HG03520 (cell line): ENCODE data around the gene LSAMP.
"Not testable (repeated sequence)": the region's sequence is repeated elsewhere in the genome, so short reads cannot be mapped to it uniquely, and the experiment has no call there.

Experiments used
- ATAC-seq: cut with Tn5 transposase; IDR thresholded peaks from one replicate; pipeline ENCODE4 v1.9.1; 2021; ENCODE audit warnings: mild to moderate bottlenecking, moderate library complexity; ENCODE audit not compliant: unreplicated experiment

The LSAMP gene

DNA sequence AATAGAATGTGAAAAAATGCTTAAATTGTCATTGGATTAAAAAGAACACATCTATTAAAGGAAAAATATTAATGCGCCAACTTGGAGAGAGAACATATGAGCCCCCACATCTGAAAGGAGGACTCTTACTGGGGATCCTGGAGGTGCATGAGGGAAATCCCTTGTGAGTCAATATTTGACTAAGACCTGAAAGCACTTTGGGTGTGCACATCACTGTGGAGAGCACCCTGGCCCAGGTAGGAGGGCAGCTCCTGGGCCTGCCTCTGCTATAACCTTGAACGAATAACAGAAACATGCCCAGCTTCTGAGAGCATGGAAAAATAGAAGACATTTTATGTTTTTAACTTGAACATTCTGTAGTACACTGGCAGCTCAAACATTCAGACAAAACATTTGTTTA, 622.2 kb downstream of the LSAMP start:
- ATAC-seq, result no peak

DNA sequence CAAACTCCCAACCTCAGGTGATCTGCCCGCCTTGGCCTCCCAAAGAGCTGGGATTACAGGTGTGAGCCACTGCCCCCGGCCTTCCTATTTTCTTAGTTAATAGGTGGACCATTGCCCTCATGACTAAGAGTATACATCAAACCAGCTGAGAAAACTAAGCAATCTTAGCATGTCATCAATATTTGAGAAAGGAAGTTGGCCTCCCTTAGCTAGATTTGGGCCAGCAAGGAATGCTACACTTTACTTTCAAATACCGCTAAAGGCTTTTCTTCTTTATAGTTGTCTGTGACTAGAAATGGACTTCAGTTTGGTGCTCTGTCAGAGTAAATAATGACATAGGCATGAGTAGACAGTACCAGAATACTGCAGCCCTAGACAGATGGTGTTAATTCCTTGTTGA, 622.7 kb downstream of the LSAMP start:
- ATAC-seq, result no peak

DNA sequence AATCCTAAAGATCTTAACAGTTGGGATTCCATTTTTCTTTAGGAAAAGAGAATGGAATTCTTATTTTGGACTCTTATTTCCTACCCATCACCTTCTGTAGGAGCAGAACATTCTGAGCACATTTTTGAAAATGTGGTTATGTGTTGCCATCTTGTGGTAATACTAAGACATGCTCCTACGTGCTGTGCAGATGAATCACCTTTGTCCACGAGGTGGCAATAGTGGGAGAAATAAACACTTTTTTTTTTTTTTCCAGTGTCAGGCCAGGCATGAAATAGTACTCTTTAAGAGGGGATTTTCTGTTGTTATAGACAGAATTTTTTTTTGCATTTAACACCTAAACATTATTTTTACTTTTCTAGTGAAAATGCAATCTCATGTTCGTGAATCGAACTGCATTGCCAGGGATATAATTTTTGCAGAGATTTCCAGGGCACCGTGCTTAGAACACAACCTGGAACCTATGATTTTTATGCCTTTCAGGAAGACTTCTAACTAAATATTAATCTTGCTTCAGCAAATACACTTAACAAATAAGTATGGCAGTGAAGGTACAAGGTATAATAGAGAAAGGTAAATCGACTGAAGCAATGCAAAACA, 625.4 kb downstream of the LSAMP start:
- peak; percentile 98 for ATAC-seq

DNA sequence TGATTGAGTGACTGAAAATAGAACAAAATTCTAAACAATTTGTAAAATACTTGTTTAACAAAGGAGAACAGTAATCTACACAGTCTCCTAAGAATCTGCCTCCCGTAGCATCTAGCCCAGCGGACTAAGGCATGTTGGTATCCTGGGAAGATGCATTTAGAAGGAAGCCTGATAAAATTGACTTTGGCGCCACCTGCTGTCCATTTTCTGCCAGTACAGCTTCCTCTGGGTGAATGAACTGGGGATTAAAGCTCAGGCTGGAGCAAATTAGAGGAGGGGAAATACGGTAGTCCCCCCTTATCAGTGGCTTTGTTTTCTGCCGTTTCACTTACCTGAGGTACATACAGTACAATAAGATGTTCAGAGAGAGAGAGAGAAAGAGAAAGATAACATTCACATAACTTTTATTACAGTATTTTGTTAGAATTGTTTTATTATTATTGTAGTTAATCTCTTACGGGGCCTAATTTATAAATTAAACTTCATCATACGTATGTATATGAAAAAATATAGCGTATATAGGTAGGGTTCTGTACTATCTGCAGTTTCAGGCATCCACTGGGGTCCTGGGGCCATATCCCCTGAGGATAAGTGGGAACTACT, 630.4 kb downstream of the LSAMP start:
- no peak for ATAC-seq

DNA sequence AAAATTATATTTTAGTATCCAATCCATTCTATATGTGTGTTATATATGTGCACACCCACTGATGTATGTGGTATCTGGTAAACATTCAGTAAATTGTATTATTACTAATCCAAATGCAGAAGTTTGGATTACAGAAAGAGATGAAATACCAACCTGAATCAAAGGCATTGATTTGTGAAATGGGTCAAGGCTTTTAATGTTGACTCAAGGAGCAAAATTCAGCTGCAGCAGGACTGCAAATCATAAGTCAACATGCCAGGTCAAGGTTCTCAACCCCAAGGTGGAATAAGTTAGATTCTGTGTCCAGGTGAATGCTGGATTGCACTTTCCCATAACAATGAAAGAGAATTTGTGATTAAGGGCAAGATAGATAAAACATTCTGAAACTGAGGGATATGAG, 631.3 kb downstream of the LSAMP start:
- ATAC-seq, result no peak

DNA sequence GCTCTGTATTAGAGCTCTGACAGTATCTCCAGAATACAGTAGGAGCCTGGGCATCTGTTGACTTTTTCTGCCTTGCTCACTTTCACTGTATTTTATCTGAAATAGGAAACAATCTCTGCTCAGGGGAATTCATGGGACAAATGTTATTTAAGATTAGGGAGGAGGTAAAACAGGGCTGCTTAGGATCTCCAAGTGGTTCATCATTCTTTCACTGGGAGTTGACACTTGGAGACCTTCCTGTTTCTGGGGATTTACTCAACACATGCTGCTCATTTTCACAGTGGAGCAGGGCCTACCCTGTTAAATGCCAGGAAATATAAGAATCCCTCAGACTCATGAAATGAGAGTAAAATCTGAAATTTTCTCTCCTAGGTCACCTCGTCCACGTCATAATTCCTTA, 636.5 kb downstream of the LSAMP start:
- no peak for ATAC-seq

DNA sequence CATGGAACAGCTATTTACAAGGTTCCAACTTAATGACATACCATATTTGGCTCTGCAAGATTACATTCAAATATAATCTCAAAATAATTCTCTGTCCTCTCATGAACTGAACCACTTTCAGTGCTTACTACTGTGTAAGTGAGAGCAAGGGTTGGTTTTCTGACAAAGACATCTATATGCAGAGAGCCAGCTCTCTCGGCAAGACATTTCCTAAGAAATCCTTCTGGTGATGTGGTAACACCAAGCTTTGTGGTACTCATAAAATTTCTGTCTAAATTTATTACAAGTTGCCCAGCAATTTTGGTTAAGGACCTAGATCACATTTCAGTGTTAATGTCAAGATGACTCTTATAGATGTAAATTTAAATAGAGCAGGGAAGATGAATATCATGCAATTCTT, 637.0 kb downstream of the LSAMP start:
- no peak for ATAC-seq

DNA sequence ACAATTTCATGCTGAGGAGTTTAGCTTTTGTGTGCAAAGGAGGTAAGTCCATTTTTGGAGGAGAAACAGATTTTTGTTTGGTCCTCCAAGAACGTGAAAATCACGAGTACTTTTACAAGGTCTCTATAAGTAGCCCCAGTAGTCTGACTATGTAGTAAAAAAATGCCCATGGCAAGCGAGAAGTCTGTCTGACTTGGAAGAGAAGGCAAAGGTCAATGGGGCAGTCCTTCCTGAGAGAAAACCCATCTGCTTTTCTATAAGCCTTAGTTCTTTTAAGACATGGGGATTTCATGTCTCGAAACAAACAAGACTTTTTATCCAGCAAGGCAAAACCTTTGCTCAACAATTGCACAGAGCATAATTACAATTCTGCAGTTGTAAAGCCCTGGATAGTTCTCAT, 638.8 kb downstream of the LSAMP start:
- no peak for ATAC-seq

DNA sequence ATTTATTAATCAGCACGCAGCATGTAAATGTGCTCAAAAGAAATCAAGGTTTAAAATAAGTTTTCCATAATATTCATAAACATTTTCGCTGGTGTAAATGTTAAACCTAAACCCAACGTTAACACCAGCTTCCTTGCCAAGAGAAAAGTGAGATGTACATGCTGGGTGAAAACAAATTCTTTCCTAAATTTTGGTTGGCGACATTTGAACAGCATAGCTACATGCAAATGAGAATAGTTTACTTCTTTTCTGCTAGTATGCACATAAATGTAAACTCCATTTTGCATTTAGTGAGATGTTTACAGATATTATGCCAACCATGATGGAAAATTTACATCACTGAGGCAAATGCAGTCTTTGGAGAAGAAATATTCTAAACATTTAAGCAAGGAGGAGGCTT, 639.8 kb downstream of the LSAMP start:
- no peak for ATAC-seq

DNA sequence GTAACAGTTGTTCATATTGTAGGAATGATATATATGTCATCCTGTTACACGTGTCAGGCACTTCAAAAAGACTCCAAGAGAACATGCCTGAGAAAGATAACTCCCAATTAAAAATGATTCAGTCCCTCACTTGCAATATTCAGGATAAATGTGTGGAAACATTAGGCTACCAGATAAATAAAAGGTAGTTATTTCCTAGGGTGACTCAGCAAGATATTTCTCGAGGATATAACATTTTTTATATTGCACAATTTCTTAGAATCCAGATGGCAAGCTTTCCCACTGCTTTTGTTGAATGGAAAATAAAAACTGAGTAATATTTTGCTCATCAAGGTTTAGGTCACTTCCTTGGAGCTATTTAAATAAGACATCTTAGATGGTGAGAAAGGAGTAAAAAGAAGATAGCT, 640.6 kb downstream of the LSAMP start:
- ATAC-seq, result no peak

DNA sequence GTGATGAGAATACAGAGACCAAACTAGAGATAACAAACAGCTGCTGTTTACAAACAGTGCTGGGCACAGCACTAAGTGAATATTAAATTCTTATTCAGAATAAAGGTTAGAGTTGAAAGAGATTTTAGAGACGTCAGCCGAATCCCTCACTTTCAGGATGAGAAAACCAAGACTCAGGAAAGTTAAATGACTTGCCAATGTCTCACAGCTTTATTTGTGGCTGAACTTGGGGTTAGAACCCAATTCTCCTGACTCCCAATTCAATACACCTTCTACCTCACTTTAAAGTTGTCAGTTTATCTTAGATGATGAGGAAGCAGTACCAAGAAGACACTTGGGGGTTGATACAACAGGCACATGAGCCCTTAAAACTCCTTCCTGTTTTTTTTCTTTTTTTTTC, 641.1 kb downstream of the LSAMP start:
- no peak for ATAC-seq

DNA sequence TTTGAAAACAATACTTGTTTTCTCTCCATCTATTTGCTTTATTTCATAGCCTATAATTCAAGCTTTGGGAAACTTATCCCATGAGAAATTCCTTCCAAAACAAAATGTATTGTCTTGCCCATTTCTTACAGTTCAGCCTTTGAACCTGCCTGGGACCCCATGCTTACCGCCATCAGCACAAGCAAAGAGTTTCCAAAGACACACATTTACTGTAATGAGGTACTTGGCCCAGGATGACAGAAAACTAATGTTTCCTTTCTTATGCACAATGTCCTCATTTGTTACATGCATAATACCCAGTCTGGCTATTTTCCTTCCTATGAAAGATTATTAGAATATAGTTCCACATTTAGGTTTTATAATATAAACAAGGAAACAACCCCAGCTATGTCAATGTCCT, 641.6 kb downstream of the LSAMP start:
- ATAC-seq, result no peak

DNA sequence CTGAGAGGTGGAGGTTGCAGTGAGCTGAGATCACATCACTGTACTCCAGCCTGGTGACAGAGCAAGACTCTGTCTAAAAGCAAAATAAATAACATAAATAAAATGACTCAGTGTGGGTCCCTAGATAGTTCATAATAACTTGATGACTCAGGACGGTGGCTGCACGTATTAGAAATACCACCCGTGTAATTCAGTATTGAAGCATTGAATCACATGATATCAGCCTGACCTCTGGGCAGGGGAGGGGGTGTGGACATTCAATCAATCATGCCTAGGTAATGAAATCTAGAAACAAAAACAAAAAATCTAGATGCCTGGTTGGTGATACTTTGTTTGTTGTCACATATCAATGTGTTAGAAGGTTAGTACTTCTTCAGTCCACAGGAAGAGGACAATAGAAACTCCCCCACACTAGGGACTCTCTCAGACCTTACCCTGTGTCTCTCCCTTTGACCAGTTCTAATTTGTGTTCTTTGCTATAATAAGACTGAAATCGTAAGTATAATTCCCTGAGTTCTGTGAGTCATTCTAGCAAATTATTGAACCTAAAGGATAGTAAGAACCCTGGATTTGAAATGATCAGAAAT, 644.7 kb downstream of the LSAMP start:
- ATAC-seq, result no peak

DNA sequence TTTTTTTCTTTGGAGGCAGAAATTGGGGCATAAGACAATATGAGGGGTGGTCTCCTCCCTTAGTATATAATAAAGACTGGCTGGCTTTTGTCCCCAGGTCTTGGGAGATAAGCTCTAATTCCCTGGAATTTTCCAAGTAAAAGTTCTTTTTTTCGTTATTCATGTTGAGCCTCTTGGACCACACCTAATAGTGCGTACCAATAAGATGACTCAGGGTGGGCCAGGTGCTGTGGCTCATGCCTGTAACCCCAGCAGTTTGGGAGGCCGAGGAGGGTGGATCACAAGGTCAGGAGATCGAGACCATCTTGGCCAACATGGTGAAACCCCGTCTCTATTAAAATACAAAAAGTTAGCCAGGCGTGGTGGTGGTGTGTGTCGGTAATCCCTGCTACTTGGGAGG, 645.2 kb downstream of the LSAMP start:
- ATAC-seq, result not testable (repeated sequence)

DNA sequence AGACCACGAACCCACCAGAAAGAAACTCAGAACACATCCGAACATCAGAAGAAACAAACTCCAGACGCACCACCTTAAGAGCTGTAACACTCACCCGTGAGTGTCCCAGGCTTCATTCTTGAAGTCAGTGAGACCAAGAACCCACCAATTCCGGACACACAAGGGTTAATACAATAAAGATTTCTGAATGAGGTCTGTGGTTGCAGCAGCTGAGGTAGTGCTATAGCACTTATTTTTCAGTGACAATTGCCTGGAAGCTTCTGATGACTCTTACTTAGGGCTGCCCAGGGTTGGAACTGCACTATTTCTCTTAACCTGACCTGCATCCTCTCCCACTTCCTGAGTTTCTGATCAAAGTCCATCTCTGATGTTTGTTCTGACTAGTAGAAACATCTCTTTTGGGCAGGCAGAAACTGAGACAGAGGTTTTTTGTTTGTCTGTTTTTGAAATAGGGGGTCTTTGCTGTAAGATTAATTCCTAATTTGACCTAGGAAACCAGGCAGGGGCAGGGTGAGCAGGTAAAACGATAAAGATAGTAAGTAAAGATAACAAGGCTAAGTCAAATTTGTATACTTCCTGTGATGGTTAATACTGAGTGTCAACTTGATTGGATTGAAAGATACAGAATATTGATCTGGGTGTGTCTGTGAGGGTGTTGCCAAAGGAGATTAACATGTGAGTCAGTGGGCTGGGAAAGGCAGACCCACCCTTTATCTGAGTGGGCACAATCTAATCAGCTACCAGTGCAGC, 652.9 kb downstream of the LSAMP start:
- peak; percentile 73 for ATAC-seq

DNA sequence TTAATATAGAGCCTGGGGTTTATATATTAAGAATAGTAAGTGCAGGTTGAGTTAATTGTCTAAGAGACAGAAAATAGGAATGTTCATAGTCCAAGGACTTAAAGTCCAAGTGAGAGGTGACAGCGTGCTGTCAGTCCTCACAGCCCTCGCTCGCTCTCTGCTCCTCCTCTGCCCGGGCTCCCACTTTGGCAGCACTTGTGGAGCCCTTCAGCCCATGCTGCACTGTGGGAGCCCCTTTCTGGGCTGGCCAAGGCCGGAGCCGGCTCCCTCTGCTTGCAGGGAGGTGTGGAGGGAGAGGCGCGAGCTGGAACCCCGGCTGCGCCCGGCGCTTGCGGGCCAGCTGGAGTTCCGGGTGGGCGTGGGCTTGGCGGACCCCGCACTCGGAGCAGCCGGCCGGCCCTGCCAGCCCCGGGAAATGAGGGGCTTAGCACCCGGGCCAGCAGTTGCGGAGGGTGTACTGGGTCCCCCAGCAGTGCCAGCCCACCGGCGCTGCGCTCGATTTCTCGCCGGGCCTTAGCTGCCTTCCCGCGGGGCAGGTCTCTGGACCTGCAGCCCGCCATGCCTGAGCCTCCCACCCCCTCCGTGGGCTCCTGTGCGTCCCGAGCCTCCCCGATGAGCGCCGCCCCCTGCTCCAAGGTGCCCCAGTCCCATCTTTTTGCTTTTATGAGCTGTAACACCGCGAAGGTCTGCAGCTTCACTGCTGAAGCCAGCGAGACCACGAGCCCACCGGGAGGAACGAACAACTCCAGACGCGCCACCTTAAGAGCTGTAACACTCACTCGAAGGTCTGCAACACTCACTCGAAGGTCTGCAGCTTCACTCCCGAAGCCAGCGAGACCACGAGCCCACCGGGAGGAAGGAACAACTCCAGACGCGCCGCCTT, 653.8 kb downstream of the LSAMP start:
- ATAC-seq, result not testable (repeated sequence)

DNA sequence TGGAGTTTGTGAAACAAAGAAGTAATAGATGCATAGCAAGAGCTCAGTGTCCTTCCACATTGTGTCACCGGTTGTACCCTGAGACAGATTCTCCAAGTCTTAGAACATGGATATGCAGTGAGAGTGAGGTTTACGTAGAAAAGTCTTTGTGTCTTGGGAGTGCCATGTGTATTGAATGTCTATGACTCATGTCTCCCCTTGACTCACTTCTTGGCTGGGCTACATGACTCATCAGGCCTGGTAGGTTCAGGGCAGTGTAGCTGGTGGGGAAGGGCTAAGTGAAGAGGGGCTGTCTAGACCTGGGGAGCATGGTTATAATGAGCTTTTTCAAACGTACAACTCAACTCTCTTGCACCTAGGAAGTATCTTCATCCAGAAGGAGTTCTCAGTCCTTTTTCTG, 654.5 kb downstream of the LSAMP start:
- ATAC-seq, result no peak

DNA sequence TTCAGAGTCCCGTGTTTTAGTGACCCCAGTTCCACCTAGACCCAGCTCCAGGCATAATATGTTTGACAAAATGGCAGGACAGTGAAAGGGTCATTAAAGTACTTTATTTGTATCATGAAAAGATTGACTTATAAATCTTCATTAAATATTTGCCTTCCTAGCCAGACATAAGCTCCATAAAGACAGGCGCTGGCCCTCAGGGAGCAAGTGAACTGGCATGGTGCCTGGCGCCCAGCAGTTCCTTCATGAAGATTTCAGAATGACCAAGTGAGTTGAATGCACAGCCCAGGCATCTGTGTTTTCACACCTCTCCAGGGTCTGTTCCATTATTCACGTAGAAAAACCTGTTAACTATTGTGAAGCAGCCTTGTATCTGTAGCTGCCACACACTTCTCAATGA, 655.8 kb downstream of the LSAMP start:
- no peak for ATAC-seq

DNA sequence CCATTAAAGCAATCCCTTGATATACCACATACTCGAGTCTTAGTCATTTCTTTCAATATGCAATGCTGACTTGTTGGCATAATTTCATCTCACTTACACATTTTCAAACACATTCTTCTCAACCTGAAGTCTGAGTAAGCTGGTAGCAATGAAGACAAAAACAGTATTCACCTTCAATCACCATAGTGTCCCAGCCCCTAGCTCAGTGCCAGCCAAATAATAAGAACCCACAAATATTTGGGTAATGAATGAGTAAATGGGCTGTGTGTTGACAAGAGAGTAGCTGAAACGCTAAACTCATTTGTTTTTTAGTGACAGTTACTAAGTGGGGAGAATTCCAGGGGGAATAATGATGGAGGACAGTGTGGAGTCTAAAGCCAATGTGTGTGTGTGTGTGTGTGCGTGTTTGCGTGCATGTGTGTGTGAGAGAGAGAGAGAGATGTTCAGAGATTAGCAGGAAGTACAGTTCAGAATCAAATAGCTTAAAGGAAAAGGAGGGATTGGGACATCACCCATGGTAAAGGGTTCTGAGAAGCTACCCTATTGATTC, 656.3 kb downstream of the LSAMP start:
- ATAC-seq, result no peak

DNA sequence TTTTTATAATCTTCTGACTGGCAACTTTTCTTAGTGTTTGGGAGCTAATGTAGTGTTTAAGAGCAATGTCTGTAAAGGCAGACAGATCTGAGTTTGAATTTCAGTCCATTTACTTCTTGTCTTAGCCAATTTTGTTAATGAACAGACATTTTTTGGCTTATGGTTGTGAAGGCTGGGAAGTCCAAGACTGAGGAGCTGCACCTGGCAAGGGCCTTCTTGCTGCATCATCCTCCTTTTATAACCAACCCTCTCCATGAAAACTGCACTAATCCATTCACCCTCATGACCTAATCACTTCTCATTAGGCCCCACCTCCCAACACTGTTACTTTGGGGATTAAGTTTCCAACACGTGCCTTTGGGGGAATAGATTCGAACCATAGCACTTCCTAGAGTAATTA, 657.5 kb downstream of the LSAMP start:
- ATAC-seq, result no peak

DNA sequence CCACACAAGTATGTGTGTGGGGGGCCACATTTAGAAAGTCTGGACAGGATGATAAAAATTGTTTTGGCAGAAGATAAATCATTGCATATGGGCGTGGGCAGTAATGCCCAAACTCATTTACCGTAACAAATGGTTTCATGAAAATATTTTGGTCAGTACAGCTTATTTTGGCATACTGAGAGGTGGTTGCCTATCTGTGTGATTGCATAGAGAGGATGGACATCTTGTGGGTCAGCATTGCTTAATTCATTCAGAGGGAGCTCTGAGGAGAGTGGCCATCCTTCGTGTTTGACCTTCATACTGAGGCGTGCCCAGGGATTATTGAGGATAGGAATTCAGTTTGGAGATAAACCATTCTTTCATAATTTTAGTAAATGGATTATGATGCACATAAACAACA, 659.5 kb downstream of the LSAMP start:
- ATAC-seq, result no peak
